Activated CD4-positive, alpha-beta T cell treated with anti-CD3 and anti-CD28 coated beads, Interleukin-2, amount 10 ng/mL, durations not matched to agents 24 days and 14 days (primary cell): ENCODE results near the gene ACOT7. TPM values are rescaled to one million over a fixed set of nuclear protein-coding genes. Genes with fewer than 3 reads are reported as not detected.

Experiments used
- DNase-seq: peaks from one replicate; pipeline ENCODE4 v3.0.0; 2022
- H3K27ac Mint-ChIP-seq: one replicate; pipeline ENCODE4 v1.8.0; 2022; ENCODE audit warnings: mild to moderate bottlenecking, mixed read lengths
- H3K27me3 Mint-ChIP-seq: one replicate; pipeline ENCODE4 v1.8.0; 2022; ENCODE audit warnings: mixed read lengths
- H3K36me3 Mint-ChIP-seq: one replicate; pipeline ENCODE4 v1.8.0; 2022; ENCODE audit warnings: low read depth, mild to moderate bottlenecking, mixed read lengths
- H3K4me1 Mint-ChIP-seq: one replicate; pipeline ENCODE4 v1.8.0; 2021; ENCODE audit warnings: mixed read lengths
- H3K4me3 Mint-ChIP-seq: one replicate; pipeline ENCODE4 v1.8.0; 2022; ENCODE audit warnings: mild to moderate bottlenecking, moderate library complexity, mixed read lengths
- H3K9me3 Mint-ChIP-seq: one replicate; pipeline ENCODE4 v1.8.0; 2021; ENCODE audit warnings: mixed read lengths
- intact Hi-C: fragments of 100-400 bp; cut with micrococcal nuclease; formaldehyde crosslinking; loops from one replicate; pipeline ENCODE4 v1.15.1; 2023
- total RNA-seq: library from RNA; stranded (reverse); gene quantifications from 2 replicates; pipeline ENCODE4 v1.2.3, GENCODE V29; 2022

The ACOT7 gene
- total RNA-seq, 1 donor from 2014 or later, result 133 TPM

DNA sequence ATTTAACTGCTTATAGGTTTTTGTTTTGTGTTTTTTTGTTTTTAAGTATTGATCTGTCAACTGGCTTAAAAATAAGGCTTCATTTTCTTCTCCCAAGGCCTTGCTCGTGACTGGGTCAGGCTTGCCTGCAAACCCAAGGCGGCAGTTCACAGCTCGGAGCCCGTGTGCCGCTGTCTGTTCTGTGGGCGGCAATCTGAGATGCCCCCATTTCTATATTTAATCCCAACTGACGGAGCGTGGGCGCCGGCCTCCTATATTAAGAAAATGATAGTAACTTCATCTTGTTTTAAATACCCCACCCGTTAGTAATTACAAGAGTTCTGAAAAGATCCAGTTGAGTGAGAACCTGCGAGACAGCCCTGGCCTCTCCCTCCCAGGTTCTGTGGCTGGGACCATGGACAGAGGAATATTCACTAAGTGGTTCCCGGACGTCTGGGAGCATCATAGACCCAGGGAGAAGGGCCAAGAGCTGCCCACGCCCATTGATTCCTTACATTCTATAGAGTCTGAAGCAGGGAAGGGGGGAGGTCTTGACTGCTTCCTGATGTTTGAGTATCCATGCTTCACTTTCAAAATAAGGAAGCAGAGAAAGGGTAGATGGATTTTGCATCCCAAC is 90.1 kb downstream of the ACOT7 start:
- H3K4me3 Mint-ChIP-seq, result no peak overlapping the region
- no peaks in the 10 kb centered on the region for H3K4me1 Mint-ChIP-seq
- no peak overlapping the region for H3K27ac Mint-ChIP-seq
- H3K36me3 Mint-ChIP-seq, result peaks cover 16% of the 10 kb centered on the region
- no peaks in the 10 kb centered on the region for H3K27me3 Mint-ChIP-seq
- intact Hi-C loops, result no loop called here
- H3K9me3 Mint-ChIP-seq, result peaks cover 3% of the 10 kb centered on the region
- no peak for DNase-seq

DNA sequence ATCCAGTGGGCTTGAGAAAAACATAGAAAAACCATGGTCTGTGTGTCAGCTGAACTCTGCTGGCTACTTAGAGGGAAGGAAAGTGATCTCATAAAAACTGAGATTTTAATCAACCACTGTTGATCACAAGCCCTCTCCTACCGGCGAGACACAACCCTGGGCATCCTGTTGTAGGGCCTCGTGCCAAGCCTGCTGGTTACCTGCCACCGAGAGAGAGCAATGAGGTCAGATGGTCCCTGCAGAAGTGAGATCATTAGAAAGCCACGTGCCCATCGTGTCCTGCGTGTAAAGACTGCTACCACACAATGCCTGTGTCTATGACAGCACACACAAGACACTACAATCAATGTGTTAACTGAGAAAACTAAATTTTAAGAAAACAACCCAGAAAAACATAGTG is 91.0 kb downstream of the ACOT7 start:
- no peaks in the 10 kb centered on the region for H3K27me3 Mint-ChIP-seq
- no peak for DNase-seq
- intact Hi-C loops, result no loop called here
- H3K4me1 Mint-ChIP-seq, result no peaks in the 10 kb centered on the region
- no peak overlapping the region for H3K27ac Mint-ChIP-seq
- H3K36me3 Mint-ChIP-seq, result peaks cover 11% of the 10 kb centered on the region
- H3K9me3 Mint-ChIP-seq, result peaks cover 3% of the 10 kb centered on the region
- no peak overlapping the region for H3K4me3 Mint-ChIP-seq

DNA sequence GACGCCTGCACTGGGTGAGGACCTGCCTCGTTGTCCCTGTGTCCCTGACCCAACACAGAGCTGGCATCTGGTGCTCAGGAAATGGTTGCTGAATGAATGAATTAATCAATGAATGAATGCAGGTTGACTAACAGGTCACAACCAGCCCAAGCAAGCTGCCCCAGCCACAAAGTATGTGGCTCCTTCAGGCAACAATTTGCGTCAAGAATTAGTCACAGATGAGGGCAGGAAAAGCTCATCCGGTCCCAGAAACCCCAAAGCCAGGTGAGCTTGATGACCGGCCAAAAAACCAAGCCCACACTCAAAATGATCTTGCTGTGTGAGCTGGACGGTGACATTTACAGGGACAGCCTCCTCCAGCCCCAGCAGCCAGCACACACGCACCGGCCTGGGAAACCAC is 92.0 kb downstream of the ACOT7 start:
- H3K9me3 Mint-ChIP-seq, result no peaks in the 10 kb centered on the region
- H3K4me3 Mint-ChIP-seq, result no peak overlapping the region
- H3K27me3 Mint-ChIP-seq, result no peaks in the 10 kb centered on the region
- H3K27ac Mint-ChIP-seq, result no peak overlapping the region
- intact Hi-C loops, result no loop called here
- DNase-seq, result no peak
- peaks cover 2% of the 10 kb centered on the region for H3K36me3 Mint-ChIP-seq
- no peaks in the 10 kb centered on the region for H3K4me1 Mint-ChIP-seq

DNA sequence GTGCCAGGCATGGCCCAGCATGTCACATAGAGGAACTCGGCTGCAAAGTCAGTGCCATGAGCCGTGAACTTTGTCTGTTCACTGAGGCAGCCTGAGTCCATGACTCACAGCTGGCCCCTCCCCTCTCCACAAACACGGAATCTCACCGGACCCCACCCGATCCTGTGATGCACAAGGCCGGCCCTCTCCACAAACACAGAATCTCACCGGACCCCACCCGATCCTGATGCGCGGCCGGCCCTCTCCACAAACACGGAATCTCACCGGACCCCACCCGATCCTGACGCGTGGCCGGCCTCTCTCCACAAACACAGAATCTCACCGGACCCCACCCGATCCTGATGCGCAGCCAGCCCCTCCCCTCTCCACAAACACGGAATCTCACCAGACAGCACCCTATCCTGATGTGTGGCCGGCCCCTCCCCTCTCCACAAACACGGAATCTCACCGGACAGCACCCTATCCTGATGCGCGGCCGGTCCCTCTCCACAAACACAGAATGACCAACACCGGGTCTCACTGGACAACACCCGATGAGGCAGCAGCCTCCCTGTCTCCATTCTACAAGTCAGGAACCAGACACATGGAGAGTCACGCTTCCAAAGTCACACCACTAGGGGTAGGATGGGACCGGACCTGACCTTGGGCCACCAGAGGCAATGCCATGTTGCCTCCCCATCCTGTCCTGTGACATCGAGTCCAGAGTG is 93.1 kb downstream of the ACOT7 start:
- H3K9me3 Mint-ChIP-seq, result no peaks in the 10 kb centered on the region
- H3K4me1 Mint-ChIP-seq, result no peaks in the 10 kb centered on the region
- H3K27me3 Mint-ChIP-seq, result no peaks in the 10 kb centered on the region
- peaks cover 1% of the 10 kb centered on the region for H3K36me3 Mint-ChIP-seq
- H3K4me3 Mint-ChIP-seq, result no peak overlapping the region
- H3K27ac Mint-ChIP-seq, result no peak overlapping the region
- no peak for DNase-seq
- intact Hi-C loops, result no loop called here

DNA sequence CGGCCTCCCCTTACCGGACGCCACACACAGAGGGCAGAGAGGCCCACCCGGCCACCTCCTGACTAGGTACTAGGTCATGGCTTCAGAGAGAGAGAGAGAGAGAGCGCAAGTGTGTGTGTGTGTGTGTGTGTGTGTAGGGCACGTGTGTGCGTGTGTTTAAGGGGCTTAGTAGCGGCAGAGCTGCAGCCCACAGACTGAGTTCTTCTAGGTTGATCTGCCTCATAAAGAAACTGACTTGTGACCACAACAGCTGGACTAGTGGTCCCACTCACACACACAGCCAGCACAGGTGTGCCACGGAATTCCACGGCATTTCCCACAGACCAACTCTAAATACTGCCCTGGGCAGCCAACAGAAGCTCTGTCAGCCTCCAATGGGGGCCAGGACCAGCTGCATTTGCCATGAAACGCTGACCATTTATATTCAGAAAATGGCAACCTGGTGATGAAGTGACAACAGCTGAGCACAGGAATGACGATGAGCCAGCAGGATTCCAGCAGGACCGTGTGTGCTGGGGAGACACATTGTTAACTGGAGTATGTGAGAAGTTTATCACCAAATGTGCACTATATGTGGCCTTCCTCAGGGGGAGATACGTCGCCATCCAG is 93.9 kb downstream of the ACOT7 start:
- DNase-seq, result no peak
- Mint-ChIP-seq H3K4me1 (no peaks in the 10 kb centered on the region), H3K27me3 (no peaks in the 10 kb centered on the region), H3K9me3 (no peaks in the 10 kb centered on the region), H3K36me3 (peaks cover 1% of the 10 kb centered on the region), H3K27ac (no peak overlapping the region), H3K4me3 (no peak overlapping the region)
- intact Hi-C loops, result no loop called here

DNA sequence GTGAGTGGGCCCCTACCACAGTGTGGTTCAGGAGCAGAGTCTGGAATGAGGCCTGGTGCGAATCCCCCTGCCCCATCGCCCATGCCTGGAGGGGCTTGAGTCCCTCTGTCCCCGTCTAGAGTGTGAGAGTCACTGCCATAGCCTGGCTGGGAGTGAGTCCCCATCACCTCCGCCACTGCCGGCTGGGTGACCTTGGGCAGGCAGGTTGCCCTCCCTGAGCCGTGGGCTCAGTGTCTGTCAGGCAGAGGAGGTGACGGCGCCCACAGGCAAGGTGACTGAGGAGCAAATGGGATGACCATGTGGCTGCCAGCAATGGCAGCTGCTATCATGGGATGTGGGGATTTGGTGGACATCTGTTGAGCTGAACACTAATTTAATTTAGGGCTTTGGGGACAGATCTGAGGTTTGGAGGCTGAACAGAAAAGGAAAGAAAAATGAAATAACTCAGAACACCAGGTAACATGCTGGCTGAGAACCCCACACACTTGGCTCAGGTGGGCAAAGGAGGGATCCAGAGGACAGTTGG is 94.6 kb downstream of the ACOT7 start:
- intact Hi-C loops, result no loop called here
- no peaks in the 10 kb centered on the region for H3K9me3 Mint-ChIP-seq
- H3K36me3 Mint-ChIP-seq, result peaks cover 5% of the 10 kb centered on the region
- H3K4me1 Mint-ChIP-seq, result no peaks in the 10 kb centered on the region
- H3K27me3 Mint-ChIP-seq, result no peaks in the 10 kb centered on the region
- no peak overlapping the region for H3K27ac Mint-ChIP-seq
- no peak for DNase-seq
- H3K4me3 Mint-ChIP-seq, result no peak overlapping the region

DNA sequence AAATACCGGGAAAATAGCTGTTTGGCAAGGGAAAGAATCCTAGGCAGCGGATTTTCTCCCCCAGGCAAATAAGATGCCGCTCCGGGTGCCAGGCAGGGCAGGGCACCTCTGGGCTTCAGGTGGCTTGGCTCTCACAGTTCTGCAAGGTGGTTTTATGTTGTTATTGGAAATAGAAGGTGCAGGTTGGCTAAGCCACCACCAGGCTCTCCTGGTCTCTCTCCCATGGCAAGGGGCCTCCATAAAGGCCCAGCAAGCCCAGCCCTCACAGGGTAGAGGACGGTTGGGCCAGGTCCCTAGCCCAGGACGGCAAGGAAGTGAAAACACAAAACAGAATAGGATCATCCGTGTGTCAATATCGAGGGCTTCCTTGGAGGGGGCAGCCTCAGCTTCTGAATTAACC is 95.0 kb downstream of the ACOT7 start:
- no peak for DNase-seq
- Mint-ChIP-seq H3K4me3 (no peak overlapping the region), H3K27me3 (no peaks in the 10 kb centered on the region), H3K36me3 (peaks cover 7% of the 10 kb centered on the region), H3K4me1 (no peaks in the 10 kb centered on the region), H3K9me3 (no peaks in the 10 kb centered on the region), H3K27ac (no peak overlapping the region)
- intact Hi-C loops, result no loop called here

DNA sequence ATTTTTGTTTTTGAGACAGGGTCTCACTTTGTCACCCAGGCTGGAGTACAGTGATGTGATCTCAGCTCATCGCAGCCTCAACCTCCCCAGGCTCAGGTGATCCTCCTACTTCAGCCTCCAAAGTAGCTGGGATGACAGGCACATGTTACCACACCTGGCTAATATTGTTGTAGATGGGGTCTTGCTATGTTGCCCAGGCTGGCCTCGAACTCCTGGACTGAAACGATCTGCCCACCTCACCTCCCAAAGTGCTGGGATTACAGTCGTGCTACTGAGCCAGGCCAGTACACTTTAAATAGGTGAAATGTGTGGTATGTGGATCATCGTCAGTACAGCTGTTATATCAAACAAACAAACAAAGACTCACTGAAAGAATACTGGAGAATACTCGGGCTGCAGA is 97.7 kb downstream of the ACOT7 start:
- intact Hi-C loops, result no loop called here
- Mint-ChIP-seq H3K36me3 (peaks cover 12% of the 10 kb centered on the region), H3K9me3 (no peaks in the 10 kb centered on the region), H3K27me3 (no peaks in the 10 kb centered on the region), H3K4me3 (no peak overlapping the region), H3K4me1 (no peaks in the 10 kb centered on the region), H3K27ac (no peak overlapping the region)
- DNase-seq, result no peak

DNA sequence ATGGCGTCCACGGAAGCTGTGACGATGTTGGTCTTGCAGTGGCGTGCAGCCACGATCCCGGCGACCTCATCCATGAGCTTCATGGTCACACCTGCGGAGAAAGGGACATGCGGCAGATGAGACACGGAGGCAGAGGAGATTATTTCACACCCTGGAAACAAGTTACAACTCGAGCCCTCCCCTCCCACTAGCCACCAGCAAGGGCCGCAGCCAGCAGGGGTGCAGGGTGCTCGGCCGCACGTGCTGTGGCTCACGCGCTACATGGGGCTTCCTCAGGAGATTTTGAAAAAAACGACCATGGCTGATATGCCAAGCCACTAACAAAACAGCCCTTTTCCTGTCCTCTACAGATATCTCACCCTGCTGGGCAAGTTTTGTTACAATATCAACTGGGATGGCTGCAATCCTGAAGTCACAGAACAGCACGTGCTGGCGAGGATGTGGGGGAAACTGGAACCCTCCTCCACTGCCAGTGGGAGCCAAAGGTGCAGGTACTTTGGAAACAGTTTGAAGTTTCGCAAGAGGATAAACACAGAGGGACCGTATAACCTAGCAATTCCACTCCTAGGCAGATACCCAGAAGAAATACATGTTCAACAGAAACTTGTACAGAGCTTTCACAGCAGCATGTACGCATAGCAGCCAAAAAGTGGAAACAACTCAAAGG is 98.5 kb downstream of the ACOT7 start:
- intact Hi-C loops, result no loop called here
- no peak overlapping the region for H3K27ac Mint-ChIP-seq
- no peaks in the 10 kb centered on the region for H3K27me3 Mint-ChIP-seq
- H3K36me3 Mint-ChIP-seq, result peaks cover 12% of the 10 kb centered on the region
- no peak overlapping the region for H3K4me3 Mint-ChIP-seq
- no peaks in the 10 kb centered on the region for H3K9me3 Mint-ChIP-seq
- H3K4me1 Mint-ChIP-seq, result no peaks in the 10 kb centered on the region
- no peak for DNase-seq

DNA sequence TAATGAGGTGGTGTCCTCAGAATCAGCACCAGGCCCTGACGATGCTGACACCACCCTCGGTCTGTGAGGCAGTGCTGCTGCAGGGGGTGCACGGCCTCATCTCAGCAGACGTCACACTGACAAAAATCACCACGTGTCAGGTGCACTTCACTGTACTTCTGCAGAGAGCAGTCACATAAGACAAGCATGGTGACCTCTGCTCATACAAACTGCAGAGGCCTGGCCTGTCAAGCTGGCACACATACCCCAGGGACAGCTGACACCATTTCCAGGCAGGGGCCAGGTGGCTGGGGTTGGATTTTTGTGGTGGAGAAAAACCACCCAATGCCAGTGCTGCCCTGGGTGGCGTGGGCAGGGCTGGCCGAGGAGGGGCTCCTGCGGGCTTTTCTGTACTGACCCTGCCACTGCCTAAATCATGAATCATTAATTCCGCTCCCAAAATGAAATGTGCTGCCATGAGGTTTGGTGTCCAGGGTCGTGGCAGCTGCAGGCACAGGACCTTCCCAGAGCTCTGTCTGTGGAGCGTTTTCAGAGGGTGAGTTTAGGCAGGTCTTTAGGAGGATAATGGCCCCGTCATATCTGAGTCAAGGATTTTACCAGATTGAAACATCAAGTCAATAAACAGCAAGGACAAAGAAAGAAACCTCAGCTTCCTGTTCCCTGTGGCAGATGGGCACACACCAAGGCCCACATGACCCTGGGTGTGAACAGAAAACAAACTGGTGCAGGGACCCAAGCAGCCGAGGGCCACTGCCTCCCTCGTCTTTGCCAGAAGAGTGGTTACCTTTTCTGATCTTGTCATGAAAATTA is 99.3 kb downstream of the ACOT7 start:
- H3K4me3 Mint-ChIP-seq, result no peak overlapping the region

DNA sequence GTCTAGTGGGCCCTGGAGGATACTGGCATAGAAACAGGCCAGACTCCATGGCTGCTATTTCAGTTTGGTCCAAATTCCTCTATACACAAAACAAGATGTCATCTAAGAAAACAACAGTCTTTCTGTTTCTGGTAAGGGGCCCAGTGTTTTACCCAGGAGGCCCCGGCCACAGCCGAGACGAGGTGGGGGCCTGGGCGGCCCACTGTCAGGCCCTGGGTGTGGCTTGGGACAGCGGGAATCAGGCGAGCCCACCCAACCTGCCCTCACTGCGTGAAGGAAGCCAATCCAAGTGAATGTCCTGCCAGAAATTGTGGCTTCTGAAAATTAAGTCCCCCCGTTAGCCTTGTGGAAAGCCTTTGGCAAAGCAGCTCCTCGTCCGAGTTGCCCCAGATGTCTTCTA is 101.5 kb downstream of the ACOT7 start:
- H3K27ac Mint-ChIP-seq, result no peak overlapping the region
- no peaks in the 10 kb centered on the region for H3K27me3 Mint-ChIP-seq
- intact Hi-C loops, result no loop called here
- H3K36me3 Mint-ChIP-seq, result peaks cover 11% of the 10 kb centered on the region
- H3K4me1 Mint-ChIP-seq, result no peaks in the 10 kb centered on the region
- no peaks in the 10 kb centered on the region for H3K9me3 Mint-ChIP-seq
- no peak overlapping the region for H3K4me3 Mint-ChIP-seq
- DNase-seq, result no peak

More for the DNA sequence above, 99.3 kb downstream of the ACOT7 start:
- DNase-seq, result no peak
- Mint-ChIP-seq H3K4me1 (no peaks in the 10 kb centered on the region), H3K9me3 (no peaks in the 10 kb centered on the region), H3K27ac (no peak overlapping the region), H3K36me3 (peaks cover 11% of the 10 kb centered on the region), H3K27me3 (no peaks in the 10 kb centered on the region)
- intact Hi-C loops, result no loop called here

DNA sequence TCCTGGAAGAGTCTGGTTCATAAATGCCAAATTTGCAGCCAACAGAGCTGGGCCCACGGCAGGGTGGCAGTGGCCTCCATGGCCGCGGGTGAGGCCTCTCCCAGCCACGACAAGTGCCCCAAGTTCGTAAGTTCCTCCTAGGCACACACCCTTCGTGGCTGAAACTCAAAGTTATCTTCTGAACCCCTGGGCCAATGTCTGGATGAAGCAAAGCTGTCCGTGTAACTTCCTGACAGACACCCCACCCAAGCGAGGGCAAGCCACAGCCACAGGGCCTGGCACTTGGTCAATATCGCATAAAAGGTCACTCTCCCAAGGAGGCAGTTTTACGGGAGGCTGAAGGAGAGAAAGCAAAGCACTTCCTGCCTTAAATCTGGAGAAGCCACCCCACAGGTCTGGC is 104.9 kb downstream of the ACOT7 start:
- peaks cover 5% of the 10 kb centered on the region for H3K36me3 Mint-ChIP-seq
- H3K4me1 Mint-ChIP-seq, result no peaks in the 10 kb centered on the region
- intact Hi-C loops, result no loop called here
- H3K9me3 Mint-ChIP-seq, result no peaks in the 10 kb centered on the region
- H3K27ac Mint-ChIP-seq, result no peak overlapping the region
- H3K27me3 Mint-ChIP-seq, result no peaks in the 10 kb centered on the region
- DNase-seq, result no peak
- H3K4me3 Mint-ChIP-seq, result no peak overlapping the region

DNA sequence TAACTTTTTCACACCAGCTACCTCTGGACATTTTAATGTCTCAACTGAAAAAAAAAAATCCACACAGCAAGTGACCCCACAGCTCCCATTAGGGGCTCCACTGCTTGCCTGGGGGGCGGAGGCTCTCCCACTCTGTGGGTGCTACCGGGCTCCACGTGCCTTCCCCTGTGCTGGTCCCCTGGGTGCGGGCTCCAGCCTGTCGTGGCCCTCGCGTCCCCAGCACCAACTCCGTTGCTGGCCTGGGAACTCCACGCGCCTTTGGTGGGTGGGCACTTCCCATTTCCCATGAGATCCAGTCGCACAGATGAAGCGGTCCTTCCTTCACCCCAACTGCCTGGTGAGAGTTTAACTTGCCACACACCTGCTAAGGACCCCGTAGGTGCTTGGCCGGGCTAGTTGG is 105.5 kb downstream of the ACOT7 start:
- intact Hi-C loops, result no loop called here
- Mint-ChIP-seq H3K36me3 (peaks cover under 1% of the 10 kb centered on the region), H3K9me3 (no peaks in the 10 kb centered on the region), H3K4me3 (no peak overlapping the region), H3K27me3 (no peaks in the 10 kb centered on the region), H3K27ac (no peak overlapping the region), H3K4me1 (no peaks in the 10 kb centered on the region)
- no peak for DNase-seq
